IMR-90 (cell line): ENCODE results near the gene ULBP1. TPM values are rescaled to one million over a fixed set of nuclear protein-coding genes. Genes with fewer than 3 reads are reported as not detected.
"Not testable (repeated sequence)": the region's sequence is repeated elsewhere in the genome, so short reads cannot be mapped to it uniquely, and the experiment has no call there.

Source experiments
- ATAC-seq: fragments of 200-7000 bp; cut with Tn5 transposase; 2 replicates; pipeline ENCODE4 v1.9.1; 2020; ENCODE audit warnings: low read depth, mild to moderate bottlenecking, moderate library complexity
- BruUV-seq: library from RNA; stranded (reverse); fragments of 400-500 nt; replicated peaks from 2 replicates; lab custom pipeline; 2021; lab: Mats Ljungman, UMichigan
- CTCF ChIA-PET: fragments of 300-600 bp; formaldehyde crosslinking; extraction: SDS; loops from one replicate; lab custom pipeline; 2021; ENCODE audit warnings: antibody characterized with exemption; lab: Yijun Ruan, JAX
- POLR2A ChIA-PET: fragments of 300-600 bp; sonication (Branson Sonifier 250); formaldehyde crosslinking; loops from one replicate; lab custom pipeline; 2022; ENCODE audit warnings: antibody characterized with exemption; ENCODE audit not compliant: unreplicated experiment; lab: Charles Lee
- DNase-seq: peaks from one replicate; pipeline ENCODE4 v3.0.0; 2013
- H2AFZ ChIP-seq: replicated peaks from 2 replicates; pipeline ENCODE3; 2013; ENCODE audit warnings: low read length, mild to moderate bottlenecking; ENCODE audit not compliant: poor library complexity
- H2AK5ac ChIP-seq: 2 replicates; pipeline ENCODE4 v1.6.1; 2013; ENCODE audit warnings: low read depth, low read length, inconsistent platforms
- H2AK9ac ChIP-seq: replicated peaks from 2 replicates; pipeline ENCODE3; 2013; ENCODE audit warnings: mild to moderate bottlenecking, low read depth, low read length, moderate library complexity; ENCODE audit not compliant: poor library complexity
- H2BK120ac ChIP-seq: 2 replicates; pipeline ENCODE4 v1.6.1; 2013; ENCODE audit warnings: low read depth, low read length, inconsistent platforms
- H2BK15ac ChIP-seq: 3 replicates; pipeline ENCODE4 v1.6.1; 2013; ENCODE audit warnings: low read depth, low read length, inconsistent platforms
- H2BK20ac ChIP-seq: 2 replicates; pipeline ENCODE4 v1.6.1; 2013; ENCODE audit warnings: low read depth, mild to moderate bottlenecking, inconsistent platforms, low read length, moderate library complexity
- H2BK5ac ChIP-seq: 2 replicates; pipeline ENCODE4 v1.6.1; 2013; ENCODE audit warnings: mild to moderate bottlenecking, low read depth, low read length, inconsistent platforms; ENCODE audit not compliant: poor library complexity, severe bottlenecking
- H3K14ac ChIP-seq: replicated peaks from 2 replicates; pipeline ENCODE4 v1.6.1; 2013; ENCODE audit warnings: low read depth, low read length, inconsistent platforms
- H3K18ac ChIP-seq: 2 replicates; pipeline ENCODE4 v1.6.1; 2013; ENCODE audit warnings: low read depth, low read length, control low read depth
- H3K23ac ChIP-seq: 2 replicates; pipeline ENCODE4 v1.6.1; 2013; ENCODE audit warnings: low read depth, low read length, inconsistent platforms
- H3K27ac ChIP-seq: 2 replicates; pipeline ENCODE4 v1.5.1; 2013; ENCODE audit warnings: mild to moderate bottlenecking, control low read depth, low read length; ENCODE audit not compliant: insufficient read depth
- H3K27me3 ChIP-seq: 2 replicates; pipeline ENCODE4 v1.6.1; 2013; ENCODE audit warnings: low read length; ENCODE audit not compliant: control insufficient read depth, insufficient read depth
- H3K36me3 ChIP-seq: 2 replicates; pipeline ENCODE4 v1.6.1; 2013; ENCODE audit warnings: low read length, mixed read lengths; ENCODE audit not compliant: control insufficient read depth, insufficient read depth
- H3K4ac ChIP-seq: 2 replicates; pipeline ENCODE4 v1.6.1; 2013; ENCODE audit warnings: low read depth, low read length, inconsistent platforms
- H3K4me1 ChIP-seq: 2 replicates; pipeline ENCODE4 v1.6.1; 2013; ENCODE audit warnings: low read length, mixed read lengths; ENCODE audit not compliant: control insufficient read depth, insufficient read depth
- H3K4me2 ChIP-seq: 2 replicates; pipeline ENCODE4 v1.6.1; 2013; ENCODE audit warnings: low read depth, mild to moderate bottlenecking, control low read depth, low read length, moderate library complexity
- H3K4me3 ChIP-seq: 2 replicates; pipeline ENCODE4 v1.5.1; 2013; ENCODE audit warnings: low read depth, mild to moderate bottlenecking, control low read depth, low read length, moderate library complexity; ENCODE audit not compliant: insufficient read depth
- H3K56ac ChIP-seq: 2 replicates; pipeline ENCODE4 v1.6.1; 2013; ENCODE audit warnings: low read length, inconsistent platforms; ENCODE audit not compliant: insufficient read depth; ENCODE audit errors: extremely low read depth
- H3K79me1 ChIP-seq, 2 experiments: 2 replicates each; pipeline ENCODE4 v1.6.1; 2013; ENCODE audit warnings: low read length in 2 of 2, inconsistent platforms in 1 of 2, low read depth in 1 of 2
- H3K9ac ChIP-seq: 2 replicates; pipeline ENCODE4 v1.6.1; 2013; ENCODE audit warnings: low read depth, low read length, control low read depth
- H3K9me1 ChIP-seq: 2 replicates; pipeline ENCODE4 v1.6.1; 2013; ENCODE audit warnings: low read length, inconsistent platforms; ENCODE audit not compliant: insufficient read depth
- H3K9me3 ChIP-seq: 2 replicates; pipeline ENCODE4 v1.6.1; 2013; ENCODE audit warnings: low read length; ENCODE audit not compliant: control insufficient read depth, insufficient read depth
- H4K20me1 ChIP-seq: 2 replicates; pipeline ENCODE4 v1.6.1; 2013; ENCODE audit warnings: low read length, inconsistent platforms; ENCODE audit not compliant: insufficient read depth
- H4K5ac ChIP-seq: 2 replicates; pipeline ENCODE4 v1.6.1; 2013; ENCODE audit warnings: mild to moderate bottlenecking, low read depth, low read length, control low read depth
- H4K8ac ChIP-seq, 2 experiments: 2 replicates each; pipeline ENCODE4 v1.6.1; 2013; ENCODE audit warnings: low read depth in 2 of 2, low read length in 2 of 2, control low read depth in 1 of 2, inconsistent platforms in 1 of 2
- H4K91ac ChIP-seq: 2 replicates; pipeline ENCODE4 v1.6.1; 2013; ENCODE audit warnings: low read depth, low read length, inconsistent platforms; ENCODE audit not compliant: insufficient read depth
- WGBS, 2 experiments: methylation state at CpG; one replicate each; pipeline versions ENCODE4 v1.1.5 to v1.1.7; 2013; ENCODE audit warnings: missing lambda C conversion rate in 2 of 2; ENCODE audit not compliant: insufficient read length in 1 of 2; ENCODE audit errors: extremely low coverage in 2 of 2; 5-methylcytosine and 5-hydroxymethylcytosine counted together
- dilution Hi-C: fragments of 300-500 bp; cut with HindIII; formaldehyde crosslinking; loops from one replicate; pipeline ENCODE4 v1.14.3; 2018; ENCODE audit warnings: low sequenced_read_pairs; ENCODE audit not compliant: unreplicated experiment
- in situ Hi-C: fragments of 300-500 bp; cut with MboI; formaldehyde crosslinking; loops from 3 replicates; pipeline ENCODE4 v1.14.3; 2019; ENCODE audit warnings: low sequenced_read_pairs, inconsistent platforms, mixed read lengths
- intact Hi-C: fragments of 100-400 bp; cut with micrococcal nuclease; formaldehyde crosslinking; loops from 2 replicates; pipeline ENCODE4 v1.10.0; 2022
- polyA plus RNA-seq, 3 experiments: library from polyadenylated mRNA; depleted of rRNA; stranded (reverse); fragments of >200 nt; gene quantifications; 2 replicates each; pipeline ENCODE4 v1.2.3, GENCODE V29; 2012; ENCODE audit warnings: low replicate concordance in 1 of 3
- total RNA-seq: library from RNA; depleted of rRNA; stranded (reverse); fragments of >200 nt; gene quantifications from 2 replicates; pipeline ENCODE4 v1.2.3, GENCODE V29; 2012

ULBP1 gene
- total and polyA plus RNA-seq, 2 of the 4 experiments (the other 2 are of a cell fraction) = 0.18 to 0.87 TPM

DNA sequence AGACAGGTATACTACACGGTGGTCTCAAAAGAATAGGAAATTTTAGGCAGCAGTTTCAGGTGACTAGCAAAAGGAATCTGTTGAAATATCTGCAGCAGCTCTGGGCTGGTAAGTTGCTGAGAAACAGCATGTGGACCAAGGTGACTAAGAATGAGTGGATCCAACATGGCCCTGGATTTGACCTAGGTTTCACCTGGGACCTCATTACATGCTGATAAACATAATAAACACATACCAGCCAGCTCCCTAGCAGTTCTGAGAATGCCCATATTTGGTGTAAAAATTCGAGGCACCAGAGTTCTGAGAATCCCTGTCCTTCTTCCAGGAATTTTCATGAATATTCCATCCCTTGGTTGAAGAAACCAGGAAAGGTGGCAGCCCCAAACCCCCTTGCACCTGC, 10.4 kb upstream of the ULBP1 start:
- DNase-seq, H3K36me3 ChIP-seq, H3K9ac ChIP-seq, dilution Hi-C loops, BruUV-seq, H3K4ac ChIP-seq, H3K27ac ChIP-seq, H4K5ac ChIP-seq, H2BK5ac ChIP-seq, H3K14ac ChIP-seq, H2AK9ac ChIP-seq, H2BK120ac ChIP-seq, H3K4me2 ChIP-seq, H3K18ac ChIP-seq, H3K9me1 ChIP-seq, H3K56ac ChIP-seq, H2AK5ac ChIP-seq, H3K79me1 ChIP-seq, CTCF ChIA-PET, H3K4me3 ChIP-seq, H2BK15ac ChIP-seq, H3K9me3 ChIP-seq, H3K23ac ChIP-seq, H2BK20ac ChIP-seq, H3K4me1 ChIP-seq, H4K91ac ChIP-seq, H4K8ac ChIP-seq, POLR2A ChIA-PET, H2AFZ ChIP-seq, intact Hi-C loops, in situ Hi-C loops, H4K20me1 ChIP-seq, ATAC-seq: not testable (repeated sequence)
- peaks cover 54% of the 10 kb centered on the region for H3K27me3 ChIP-seq
- 40% methylated on average over 1 of the region's 2 CpGs; no CpG with 5 or more reads in 1 of the 2 experiments for WGBS, 2 experiments

DNA sequence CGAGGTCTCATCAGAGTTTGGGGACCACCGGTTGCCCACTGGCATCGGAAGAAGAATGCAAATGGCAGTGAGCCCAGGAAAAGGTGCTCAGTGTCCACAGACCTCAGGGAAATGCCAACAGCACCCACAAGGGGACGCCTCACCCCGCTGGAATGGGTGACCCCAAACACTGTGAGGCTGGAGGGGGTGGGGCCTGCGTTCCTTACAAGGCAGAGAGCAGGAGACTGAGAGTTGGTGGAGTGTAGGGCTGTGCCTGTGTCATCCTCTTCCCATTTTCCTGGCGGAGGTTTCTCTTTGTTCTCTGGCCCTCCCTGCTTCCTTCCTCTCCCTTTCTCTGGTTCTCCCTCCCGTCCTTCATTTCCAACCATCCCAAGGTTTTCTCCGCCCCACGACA, 9.8 kb upstream of the ULBP1 start:
- intact Hi-C loops, H3K4me3 ChIP-seq, CTCF ChIA-PET, dilution Hi-C loops, H2AK5ac ChIP-seq, H3K79me1 ChIP-seq, H3K9me3 ChIP-seq, H2BK20ac ChIP-seq, H3K9me1 ChIP-seq, H3K4ac ChIP-seq, H4K20me1 ChIP-seq, H3K14ac ChIP-seq, in situ Hi-C loops, H2BK5ac ChIP-seq, H4K91ac ChIP-seq, H4K5ac ChIP-seq, H3K9ac ChIP-seq, H3K18ac ChIP-seq, POLR2A ChIA-PET, H2AFZ ChIP-seq, H2BK120ac ChIP-seq, H2AK9ac ChIP-seq, H2BK15ac ChIP-seq, DNase-seq, H3K23ac ChIP-seq, H4K8ac ChIP-seq, H3K27ac ChIP-seq, H3K36me3 ChIP-seq, BruUV-seq, H3K4me2 ChIP-seq, H3K56ac ChIP-seq, H3K4me1 ChIP-seq: not testable (repeated sequence)
- peaks cover 56% of the 10 kb centered on the region for H3K27me3 ChIP-seq
- peak; percentile 92 for ATAC-seq
- WGBS, 2 experiments = no CpG with 5 or more reads among the region's 10 CpGs
